WTC11 (cell line): ENCODE measurements around the gene GPATCH4. TPM values are rescaled to one million over a fixed set of nuclear protein-coding genes. Genes with fewer than 3 reads are reported as not detected.

Experiments used
- ATAC-seq: fragments of 200-7000 bp; cut with Tn5 transposase; 2 replicates; pipeline ENCODE4 v1.10.0; 2021; ENCODE audit warnings: mild to moderate bottlenecking, moderate library complexity
- CTCF ChIA-PET: fragments of 300-600 bp; sonication (Branson Sonifier 250); formaldehyde crosslinking; loops from one replicate; lab custom pipeline; 2021; ENCODE audit warnings: antibody characterized with exemption; lab: Charles Lee
- POLR2A ChIA-PET: fragments of 350-600 bp; sonication (Branson Sonifier 250); formaldehyde crosslinking; loops from one replicate; lab custom pipeline; 2021; ENCODE audit warnings: antibody characterized with exemption; lab: Charles Lee
- DNase-seq: peaks from one replicate; pipeline ENCODE4 v3.0.0; 2021; ENCODE audit warnings: low spot score
- H3K27ac Mint-ChIP-seq: 2 replicates; pipeline ENCODE4 v1.8.0; 2021; ENCODE audit warnings: mixed read lengths
- H3K27me3 Mint-ChIP-seq: 2 replicates; pipeline ENCODE4 v1.8.0; 2021; ENCODE audit warnings: low read depth, mild to moderate bottlenecking, moderate library complexity, mixed read lengths
- H3K36me3 Mint-ChIP-seq: 2 replicates; pipeline ENCODE4 v1.8.0; 2021; ENCODE audit warnings: mixed read lengths
- H3K4me1 Mint-ChIP-seq: 2 replicates; pipeline ENCODE4 v1.8.0; 2022; ENCODE audit warnings: mixed read lengths
- H3K4me3 Mint-ChIP-seq: 2 replicates; pipeline ENCODE4 v1.8.0; 2021; ENCODE audit warnings: mild to moderate bottlenecking, moderate library complexity, mixed read lengths
- H3K9me3 Mint-ChIP-seq: 2 replicates; pipeline ENCODE4 v1.8.0; 2021; ENCODE audit warnings: mixed read lengths
- CDX4 ChIP-seq: fragments of 250-450 bp; sonication (Bioruptor Pico); IDR thresholded peaks from 2 replicates; pipeline ENCODE4 v1.9.0; 2021; ENCODE audit warnings: moderate library complexity, mild to moderate bottlenecking, inconsistent platforms, borderline replicate concordance
- CREB1 ChIP-seq: sonication (generic); formaldehyde crosslinking; IDR thresholded peaks from 2 replicates; pipeline ENCODE4 v1.8.0; 2023; ENCODE audit warnings: mild to moderate bottlenecking, missing genetic modification reagents
- E2F5 ChIP-seq: sonication (generic); formaldehyde crosslinking; IDR thresholded peaks from 2 replicates; pipeline ENCODE4 v1.8.1; 2022; ENCODE audit warnings: mild to moderate bottlenecking, moderate library complexity, missing genetic modification reagents
- NR3C1 ChIP-seq: sonication (generic); formaldehyde crosslinking; conservative IDR thresholded peaks from 2 replicates; pipeline ENCODE4 v1.8.1; 2023; ENCODE audit warnings: low read depth, mild to moderate bottlenecking, missing genetic modification reagents
- PRDM15 ChIP-seq: sonication (generic); formaldehyde crosslinking; IDR thresholded peaks from 2 replicates; pipeline ENCODE4 v1.8.0; 2022; ENCODE audit warnings: missing genetic modification reagents
- RORB ChIP-seq: fragments of 250-450 bp; sonication (Bioruptor Pico); IDR thresholded peaks from 2 replicates; pipeline ENCODE4 v1.9.0; 2021; ENCODE audit warnings: mild to moderate bottlenecking
- SMAD3 ChIP-seq: sonication (generic); formaldehyde crosslinking; IDR thresholded peaks from 2 replicates; pipeline ENCODE4 v1.8.0; 2022; ENCODE audit warnings: missing genetic modification reagents, mild to moderate bottlenecking, borderline replicate concordance
- STAT6 ChIP-seq: sonication (generic); formaldehyde crosslinking; conservative IDR thresholded peaks from 2 replicates; pipeline ENCODE4 v1.8.1; 2023; ENCODE audit warnings: mild to moderate bottlenecking, low read depth, missing genetic modification reagents, moderate library complexity
- USF1 ChIP-seq: sonication (generic); formaldehyde crosslinking; IDR thresholded peaks from 2 replicates; pipeline ENCODE4 v1.8.0; 2022; ENCODE audit warnings: mild to moderate bottlenecking, missing genetic modification reagents
- USF2 ChIP-seq: sonication (generic); formaldehyde crosslinking; IDR thresholded peaks from 2 replicates; pipeline ENCODE4 v1.8.1; 2023; ENCODE audit warnings: mild to moderate bottlenecking, missing genetic modification reagents, moderate library complexity
- ZNF263 ChIP-seq: sonication (generic); formaldehyde crosslinking; IDR thresholded peaks from 2 replicates; pipeline ENCODE4 v1.8.1; 2022; ENCODE audit warnings: low read depth, mild to moderate bottlenecking, moderate library complexity, missing genetic modification reagents
- total RNA-seq: library from RNA; stranded (reverse); gene quantifications from 3 replicates; pipeline ENCODE4 v1.2.3, GENCODE V29; 2021

The GPATCH4 gene
- total RNA-seq, 1 experiment from 2014 or later, result 50.1 TPM

- peak; percentile 73 for DNase-seq
- no peaks in the 10 kb centered on the region for H3K36me3 Mint-ChIP-seq
- peaks cover 92% of the 10 kb centered on the region for H3K27me3 Mint-ChIP-seq
- peaks cover 29% of the 10 kb centered on the region for H3K4me1 Mint-ChIP-seq
- peak; percentile 70 for ATAC-seq
- peak within 1 kb of the TSS; percentile 70 for H3K4me3 Mint-ChIP-seq
- no peak within 1 kb of the TSS for H3K27ac Mint-ChIP-seq
- no peaks in the 10 kb centered on the region for H3K9me3 Mint-ChIP-seq
- ChIA-PET POLR2A (interaction anchor here (0.7 to 2.7 kb wide), 4 partner anchors 18 to 50 kb away, joined by 3 to 7 read pairs (median 4); no protein-coding TSS in a partner anchor), CTCF (interaction anchor here (0.6 to 12.1 kb wide), 17 partner anchors 11 to 256 kb away, joined by 3 to 180 read pairs (median 6); partner anchors contain the start of genes CRABP2, HAPLN2 and NES)
- TF ChIP-seq USF1 (CRISPR knock-in tag) (peak; percentile 38; the same call in 1 of the 2 replicates), PRDM15 (CRISPR knock-in tag) (no peak), USF2 (CRISPR knock-in tag) (peak; percentile 69), CREB1 (no peak)
- TF ChIP-seq, all 79 proteins: peak for 2
Measured at GRCh38 chr1:156641761-156642264, 40.5 kb upstream of the GPATCH4 start, which contains the start of gene BCAN. Gene BCAN (plus strand): TSS chr1:156642117. CDS start chr1:156646055, 3,938 bp downstream.

GRCh38 chr1:156640842-156641706, 39.8 kb upstream of the GPATCH4 start:
- ChIA-PET CTCF (interaction anchor here (0.6 to 12.1 kb wide), 16 partner anchors 10 to 255 kb away, joined by 3 to 180 read pairs (median 6); partner anchors contain the start of genes HAPLN2 and NES), POLR2A (interaction anchor here (1.0 to 2.7 kb wide), 3 partner anchors 20 to 49 kb away, joined by 3 to 7 read pairs (median 4); no protein-coding TSS in a partner anchor)
- DNase-seq (no peak), ATAC-seq (no peak)
- TF ChIP-seq CDX4 (CRISPR knock-in tag), result no peak
- peak; percentile 78; the same call in 1 of the 2 replicates for TF ChIP-seq ZNF263 (CRISPR knock-in tag)
- H3K4me3 Mint-ChIP-seq, result peak overlapping the region; percentile 70
- H3K27me3 Mint-ChIP-seq, result peaks cover 92% of the 10 kb centered on the region
- H3K27ac Mint-ChIP-seq, result no peak overlapping the region
- no peaks in the 10 kb centered on the region for H3K9me3 Mint-ChIP-seq
- peaks cover 30% of the 10 kb centered on the region for H3K4me1 Mint-ChIP-seq
- H3K36me3 Mint-ChIP-seq, result no peaks in the 10 kb centered on the region

GRCh38 chr1:156639601-156640101, 38.4 kb upstream of the GPATCH4 start:
- DNase-seq (no peak), ATAC-seq (no peak)
- H3K4me3 Mint-ChIP-seq, result no peak overlapping the region
- ChIA-PET POLR2A (no interaction called here), CTCF (interaction anchor here (0.9 to 12.1 kb wide), 5 partner anchors 9 to 50 kb away, joined by 3 to 180 read pairs (median 3); partner anchors contain the start of gene HAPLN2)
- H3K27ac Mint-ChIP-seq, result no peak overlapping the region
- no peaks in the 10 kb centered on the region for H3K36me3 Mint-ChIP-seq
- H3K27me3 Mint-ChIP-seq, result peaks cover 82% of the 10 kb centered on the region
- H3K4me1 Mint-ChIP-seq, result peaks cover 28% of the 10 kb centered on the region
- no peaks in the 10 kb centered on the region for H3K9me3 Mint-ChIP-seq
- TF ChIP-seq PRDM15 (CRISPR knock-in tag), result no peak
- no peak for TF ChIP-seq E2F5 (CRISPR knock-in tag)
- no peak for TF ChIP-seq NR3C1
- TF ChIP-seq SMAD3 (CRISPR knock-in tag), result no peak
- no peak for TF ChIP-seq STAT6
- TF ChIP-seq RORB (CRISPR knock-in tag), result no peak
